Left hindlimb (tissue), 1 donor: ENCODE data around the gene TMA7.
"Not testable (repeated sequence)": the region's sequence is repeated elsewhere in the genome, so short reads cannot be mapped to it uniquely, and the experiment has no call there.

ENCODE experiments used
- DNase-seq: peaks from one replicate; pipeline ENCODE4 v3.0.0-alpha.2; 2018

TMA7 gene

GRCh38 chr3:48437812-48438211 is 2.2 kb upstream of the TMA7 start:
- no peak for DNase-seq

GRCh38 chr3:48440590-48440958 is 517 bp downstream of the TMA7 start:
- no peak for DNase-seq

- DNase-seq: no peak
Observed at GRCh38 chr3:48441940-48442339, 1.9 kb downstream of the TMA7 start.

- DNase-seq: no peak
Observed at GRCh38 chr3:48445277-48445882, 5.3 kb downstream of the TMA7 start.

- DNase-seq: no peak
Observed at GRCh38 chr3:48446043-48446424, 6.0 kb downstream of the TMA7 start.

- DNase-seq: peak; percentile 90
Observed at GRCh38 chr3:48446425-48447193, 6.6 kb downstream of the TMA7 start, which contains the start of gene ATRIP. TSS of gene ATRIP (plus strand) at chr3:48446737. CDS start at chr3:48446846, 109 bp downstream.

- no peak for DNase-seq
Observed at GRCh38 chr3:48451270-48451669, 11.2 kb downstream of the TMA7 start.

GRCh38 chr3:48456456-48456855 is 16.4 kb downstream of the TMA7 start:
- DNase-seq: no peak

GRCh38 chr3:48459331-48459730 is 19.3 kb downstream of the TMA7 start:
- no peak for DNase-seq

- DNase-seq: no peak
Observed at GRCh38 chr3:48459773-48460516, 19.9 kb downstream of the TMA7 start.

- DNase-seq: no peak
Observed at GRCh38 chr3:48460517-48460902, 20.5 kb downstream of the TMA7 start.

- not testable (repeated sequence) for DNase-seq
Observed at GRCh38 chr3:48461767-48462166, 21.7 kb downstream of the TMA7 start.

GRCh38 chr3:48463703-48464102 is 23.6 kb downstream of the TMA7 start:
- DNase-seq: no peak

GRCh38 chr3:48464713-48465221 is 24.7 kb downstream of the TMA7 start:
- no peak for DNase-seq

- no peak for DNase-seq
Observed at GRCh38 chr3:48465237-48465530, 25.1 kb downstream of the TMA7 start.

GRCh38 chr3:48465531-48466378 is 25.7 kb downstream of the TMA7 start:
- peak; percentile 98 for DNase-seq

- no peak for DNase-seq
Observed at GRCh38 chr3:48466386-48467109, 26.5 kb downstream of the TMA7 start.

- no peak for DNase-seq
Observed at GRCh38 chr3:48467110-48467454, 27.0 kb downstream of the TMA7 start.

GRCh38 chr3:48467473-48468267 is 27.6 kb downstream of the TMA7 start:
- no peak for DNase-seq

- no peak for DNase-seq
Observed at GRCh38 chr3:48468329-48468731, 28.3 kb downstream of the TMA7 start.
